GM12892 (cell line): ENCODE results near the gene IL4R.

Source experiments
- POLR2A ChIP-seq: IDR thresholded peaks from 2 replicates; pipeline ENCODE4 v1.6.1; 2011; ENCODE audit warnings: low read depth, low read length, control low read depth
- POLR2AphosphoS5 ChIP-seq: IDR thresholded peaks from 2 replicates; pipeline ENCODE4 v1.6.1; 2011; ENCODE audit warnings: low read depth, low read length, control low read depth
- TAF1 ChIP-seq: IDR thresholded peaks from 2 replicates; pipeline ENCODE4 v1.6.1; 2011; ENCODE audit warnings: low read depth, mild to moderate bottlenecking, control low read depth, low read length, borderline replicate concordance

GRCh38 chr16:27273330-27273669, 40.5 kb upstream of the IL4R start:
- TF ChIP-seq POLR2A: no peak
- TF ChIP-seq POLR2AphosphoS5: no peak
- TF ChIP-seq TAF1: no peak
